H1 (cell line): ENCODE measurements around the gene KREMEN1. TPM values are rescaled to one million over a fixed set of nuclear protein-coding genes. Genes with fewer than 3 reads are reported as not detected.

Experiments
- CTBP2 ChIP-seq: IDR thresholded peaks from 2 replicates; pipeline ENCODE4 v1.7.0; 2011; ENCODE audit warnings: borderline replicate concordance, mild to moderate bottlenecking, moderate library complexity, mixed read lengths, low read length; ENCODE audit not compliant: insufficient read depth, insufficient read length
- HDAC6 ChIP-seq: IDR thresholded peaks from one replicate; pipeline ENCODE4 v1.7.1; 2012; ENCODE audit warnings: low read depth, mild to moderate bottlenecking, inconsistent platforms, low read length, moderate library complexity
- RXRA ChIP-seq: IDR thresholded peaks from 2 replicates; pipeline ENCODE4 v1.6.1; 2011; ENCODE audit warnings: low read depth, mild to moderate bottlenecking, low read length, moderate library complexity; ENCODE audit not compliant: insufficient read depth
- polyA plus RNA-seq, 7 experiments: library from polyadenylated mRNA; depleted of rRNA in 3 of 7; stranded (reverse) in 5 of 7; unstranded in 2 of 7; fragments of >200 nt in 5 of 7; fragments of 200-250 nt in 2 of 7; gene quantifications; 1 replicate in 5 of 7; 2 replicates in 1 of 7; 4 replicates in 1 of 7; pipeline versions ENCODE4 v1.2.1 to v1.2.3, GENCODE V29; 2011 to 2013; ENCODE audit warnings: missing spikeins in 2 of 7, mixed read lengths in 2 of 7
- total RNA-seq: library from RNA; stranded (reverse); fragmentation: NEBNext Ultra II Directional; extraction: Animal tissue kit (Norgen Biotek cat#: 25700); gene quantifications from 2 replicates; pipeline ENCODE4 v1.2.1, GENCODE V29; 2021

Gene KREMEN1
- total and polyA plus RNA-seq, 2 of the 8 experiments (the other 6 are each of a cell fraction or from before 2014, with no cell fraction given): 2.1 to 3.2 TPM

- TF ChIP-seq CTBP2: no peak
- no peak for TF ChIP-seq RXRA
- TF ChIP-seq HDAC6: no peak
These were observed 130.9 kb downstream of the KREMEN1 start (continued) for GRCh38 chr22:29203488-29204454.
